ENCODE measurements around the gene MGAT3. TPM values are rescaled to one million over a fixed set of nuclear protein-coding genes. Genes with fewer than 3 reads are reported as not detected.

MGAT3 gene
- total RNA-seq, 2 experiments from 2014 or later, result 0.40 to 0.62 TPM

DNA sequence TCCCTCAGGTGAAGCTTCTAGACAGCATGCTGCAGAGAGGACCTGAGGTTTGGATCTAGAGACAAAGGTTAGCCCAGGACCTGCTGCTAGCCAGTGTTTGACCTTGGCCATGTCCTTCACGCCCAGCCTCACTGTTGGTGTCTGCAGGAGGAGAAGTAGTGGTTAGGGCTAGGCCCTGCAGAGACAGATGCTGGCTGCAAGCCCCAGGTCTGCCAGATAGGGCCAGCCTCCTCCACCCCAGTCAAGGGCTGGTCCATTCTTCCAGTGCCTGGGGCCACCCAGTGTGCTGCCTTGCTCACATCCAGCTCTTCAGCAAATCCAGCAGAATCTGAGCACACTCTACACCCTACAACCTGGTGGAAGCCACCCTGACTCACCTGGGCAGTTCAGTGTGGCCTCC lies 23.7 kb downstream of the MGAT3 start:
- no peaks in the 10 kb centered on the region for H3K36me3 Mint-ChIP-seq (ENCODE audit: low read depth)
- CTCF ChIA-PET, result interaction anchor here (0.6 to 1.2 kb wide), 2 partner anchors 13 to 37 kb away, joined by 3 read pairs; no protein-coding TSS in a partner anchor
- intact Hi-C loops (cut with micrococcal nuclease), result no loop called here
- no peaks in the 10 kb centered on the region for H3K27me3 Mint-ChIP-seq (ENCODE audit: low read depth)
- no peaks in the 10 kb centered on the region for H3K4me1 Mint-ChIP-seq (ENCODE audit: low read depth)
- H3K27ac Mint-ChIP-seq, result no peak overlapping the region
- no peaks in the 10 kb centered on the region for H3K9me3 Mint-ChIP-seq
- no peak for DNase-seq
- H3K4me3 Mint-ChIP-seq, result no peak overlapping the region

GRCh38 chr22:39481054-39481453 lies 24.2 kb downstream of the MGAT3 start:
- Mint-ChIP-seq H3K27ac (no peak overlapping the region), H3K27me3 (ENCODE audit: low read depth) (no peaks in the 10 kb centered on the region), H3K36me3 (ENCODE audit: low read depth) (no peaks in the 10 kb centered on the region), H3K4me1 (ENCODE audit: low read depth) (no peaks in the 10 kb centered on the region), H3K4me3 (no peak overlapping the region), H3K9me3 (no peaks in the 10 kb centered on the region)
- CTCF ChIA-PET, result no interaction called here
- no peak for DNase-seq
- intact Hi-C loops (cut with micrococcal nuclease), result no loop called here

DNA sequence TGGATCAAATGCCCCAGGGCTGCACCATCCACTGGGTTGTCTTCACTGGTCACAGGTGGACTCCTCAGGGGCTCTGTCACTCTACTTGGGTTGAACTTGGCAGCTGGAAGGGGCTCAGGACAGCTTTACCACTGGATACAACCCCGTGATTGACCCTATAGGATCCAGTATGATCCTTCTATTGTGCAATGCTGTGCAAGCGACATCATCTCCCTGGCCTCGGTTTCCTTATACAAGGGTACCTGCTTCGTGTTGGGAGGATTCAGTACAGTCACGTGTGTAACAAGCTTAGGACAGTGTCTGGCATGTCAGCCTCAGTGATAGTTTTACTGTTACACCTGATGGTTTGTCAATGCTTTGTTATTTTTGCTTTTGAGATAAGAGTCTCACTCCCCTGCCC lies 24.8 kb downstream of the MGAT3 start:
- H3K27ac Mint-ChIP-seq, result no peak overlapping the region
- no peaks in the 10 kb centered on the region for H3K27me3 Mint-ChIP-seq (ENCODE audit: low read depth)
- no peaks in the 10 kb centered on the region for H3K9me3 Mint-ChIP-seq
- intact Hi-C loops (cut with micrococcal nuclease), result no loop called here
- no peak overlapping the region for H3K4me3 Mint-ChIP-seq
- CTCF ChIA-PET, result interaction anchor here (2.2 kb wide), 1 partner anchor 15 kb away, joined by 10 read pairs; no protein-coding TSS in a partner anchor
- no peaks in the 10 kb centered on the region for H3K4me1 Mint-ChIP-seq (ENCODE audit: low read depth)
- DNase-seq, result no peak
- no peaks in the 10 kb centered on the region for H3K36me3 Mint-ChIP-seq (ENCODE audit: low read depth)

GRCh38 chr22:39482768-39483167 lies 26.0 kb downstream of the MGAT3 start:
- Mint-ChIP-seq H3K27ac (no peak overlapping the region), H3K9me3 (no peaks in the 10 kb centered on the region), H3K4me3 (no peak overlapping the region), H3K36me3 (ENCODE audit: low read depth) (no peaks in the 10 kb centered on the region), H3K27me3 (ENCODE audit: low read depth) (no peaks in the 10 kb centered on the region), H3K4me1 (ENCODE audit: low read depth) (no peaks in the 10 kb centered on the region)
- CTCF ChIA-PET, result interaction anchor here (2.2 kb wide), 1 partner anchor 14 kb away, joined by 10 read pairs; no protein-coding TSS in a partner anchor
- no peak for DNase-seq
- intact Hi-C loops (cut with micrococcal nuclease), result no loop called here

GRCh38 chr22:39486951-39487825 lies 30.4 kb downstream of the MGAT3 start:
- CTCF ChIA-PET, result no interaction called here
- no peak for DNase-seq
- intact Hi-C loops (cut with micrococcal nuclease), result no loop called here
- H3K27ac Mint-ChIP-seq, result no peak overlapping the region
- H3K9me3 Mint-ChIP-seq, result no peaks in the 10 kb centered on the region
- H3K36me3 Mint-ChIP-seq (ENCODE audit: low read depth), result no peaks in the 10 kb centered on the region
- no peaks in the 10 kb centered on the region for H3K27me3 Mint-ChIP-seq (ENCODE audit: low read depth)
- H3K4me3 Mint-ChIP-seq, result no peak overlapping the region
- H3K4me1 Mint-ChIP-seq (ENCODE audit: low read depth), result peaks cover 5% of the 10 kb centered on the region

DNA sequence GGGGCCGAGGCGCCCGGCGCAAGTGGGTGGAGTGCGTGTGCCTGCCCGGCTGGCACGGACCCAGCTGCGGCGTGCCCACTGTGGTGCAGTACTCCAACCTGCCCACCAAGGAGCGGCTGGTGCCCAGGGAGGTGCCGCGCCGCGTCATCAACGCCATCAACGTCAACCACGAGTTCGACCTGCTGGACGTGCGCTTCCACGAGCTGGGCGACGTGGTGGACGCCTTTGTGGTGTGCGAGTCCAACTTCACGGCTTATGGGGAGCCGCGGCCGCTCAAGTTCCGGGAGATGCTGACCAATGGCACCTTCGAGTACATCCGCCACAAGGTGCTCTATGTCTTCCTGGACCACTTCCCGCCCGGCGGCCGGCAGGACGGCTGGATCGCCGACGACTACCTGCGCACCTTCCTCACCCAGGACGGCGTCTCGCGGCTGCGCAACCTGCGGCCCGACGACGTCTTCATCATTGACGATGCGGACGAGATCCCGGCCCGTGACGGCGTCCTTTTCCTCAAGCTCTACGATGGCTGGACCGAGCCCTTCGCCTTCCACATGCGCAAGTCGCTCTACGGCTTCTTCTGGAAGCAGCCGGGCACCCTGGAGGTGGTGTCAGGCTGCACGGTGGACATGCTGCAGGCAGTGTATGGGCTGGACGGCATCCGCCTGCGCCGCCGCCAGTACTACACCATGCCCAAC lies 31.2 kb downstream of the MGAT3 start:
- H3K27ac Mint-ChIP-seq, result no peak overlapping the region
- H3K4me3 Mint-ChIP-seq, result no peak overlapping the region
- intact Hi-C loops (cut with micrococcal nuclease), result no loop called here
- no peaks in the 10 kb centered on the region for H3K27me3 Mint-ChIP-seq (ENCODE audit: low read depth)
- no peak for DNase-seq
- no peaks in the 10 kb centered on the region for H3K36me3 Mint-ChIP-seq (ENCODE audit: low read depth)
- H3K9me3 Mint-ChIP-seq, result no peaks in the 10 kb centered on the region
- H3K4me1 Mint-ChIP-seq (ENCODE audit: low read depth), result peaks cover 5% of the 10 kb centered on the region
- CTCF ChIA-PET, result no interaction called here

- H3K27me3 Mint-ChIP-seq (ENCODE audit: low read depth), result no peaks in the 10 kb centered on the region
- no peak for DNase-seq
- intact Hi-C loops (cut with micrococcal nuclease), result no loop called here
- no peaks in the 10 kb centered on the region for H3K9me3 Mint-ChIP-seq
- CTCF ChIA-PET, result no interaction called here
- H3K4me1 Mint-ChIP-seq (ENCODE audit: low read depth), result peaks cover 5% of the 10 kb centered on the region
- H3K36me3 Mint-ChIP-seq (ENCODE audit: low read depth), result no peaks in the 10 kb centered on the region
- no peak overlapping the region for H3K27ac Mint-ChIP-seq
- H3K4me3 Mint-ChIP-seq, result no peak overlapping the region
Measured at GRCh38 chr22:39488563-39489083, 31.8 kb downstream of the MGAT3 start.

GRCh38 chr22:39489094-39490068 lies 32.6 kb downstream of the MGAT3 start:
- Mint-ChIP-seq H3K4me1 (ENCODE audit: low read depth) (peaks cover 5% of the 10 kb centered on the region), H3K4me3 (no peak overlapping the region), H3K36me3 (ENCODE audit: low read depth) (no peaks in the 10 kb centered on the region), H3K27ac (no peak overlapping the region), H3K27me3 (ENCODE audit: low read depth) (no peaks in the 10 kb centered on the region), H3K9me3 (no peaks in the 10 kb centered on the region)
- CTCF ChIA-PET, result interaction anchor here (0.9 to 10.8 kb wide), 3 partner anchors 28 to 45 kb away, joined by 3 to 208 read pairs (median 5); partner anchors contain the start of gene RPS19BP1
- DNase-seq, result no peak
- intact Hi-C loops (cut with micrococcal nuclease), result loop anchor here (5.0 kb wide), 1 partner anchor 77 kb away; no protein-coding TSS in a partner anchor

- CTCF ChIA-PET, result interaction anchor here (0.9 to 10.8 kb wide), 5 partner anchors 27 to 90 kb away, joined by 3 to 208 read pairs (median 5); partner anchors contain the start of genes RPS19BP1 and TAB1
- intact Hi-C loops (cut with micrococcal nuclease), result loop anchor here (5.0 kb wide), 1 partner anchor 78 kb away; no protein-coding TSS in a partner anchor
- H3K4me1 Mint-ChIP-seq (ENCODE audit: low read depth), result peaks cover 5% of the 10 kb centered on the region
- DNase-seq, result peak; percentile 85
- no peaks in the 10 kb centered on the region for H3K9me3 Mint-ChIP-seq
- H3K36me3 Mint-ChIP-seq (ENCODE audit: low read depth), result no peaks in the 10 kb centered on the region
- H3K4me3 Mint-ChIP-seq, result no peak overlapping the region
- no peak overlapping the region for H3K27ac Mint-ChIP-seq
- H3K27me3 Mint-ChIP-seq (ENCODE audit: low read depth), result no peaks in the 10 kb centered on the region
Measured at GRCh38 chr22:39490135-39490798, 33.5 kb downstream of the MGAT3 start.

DNA sequence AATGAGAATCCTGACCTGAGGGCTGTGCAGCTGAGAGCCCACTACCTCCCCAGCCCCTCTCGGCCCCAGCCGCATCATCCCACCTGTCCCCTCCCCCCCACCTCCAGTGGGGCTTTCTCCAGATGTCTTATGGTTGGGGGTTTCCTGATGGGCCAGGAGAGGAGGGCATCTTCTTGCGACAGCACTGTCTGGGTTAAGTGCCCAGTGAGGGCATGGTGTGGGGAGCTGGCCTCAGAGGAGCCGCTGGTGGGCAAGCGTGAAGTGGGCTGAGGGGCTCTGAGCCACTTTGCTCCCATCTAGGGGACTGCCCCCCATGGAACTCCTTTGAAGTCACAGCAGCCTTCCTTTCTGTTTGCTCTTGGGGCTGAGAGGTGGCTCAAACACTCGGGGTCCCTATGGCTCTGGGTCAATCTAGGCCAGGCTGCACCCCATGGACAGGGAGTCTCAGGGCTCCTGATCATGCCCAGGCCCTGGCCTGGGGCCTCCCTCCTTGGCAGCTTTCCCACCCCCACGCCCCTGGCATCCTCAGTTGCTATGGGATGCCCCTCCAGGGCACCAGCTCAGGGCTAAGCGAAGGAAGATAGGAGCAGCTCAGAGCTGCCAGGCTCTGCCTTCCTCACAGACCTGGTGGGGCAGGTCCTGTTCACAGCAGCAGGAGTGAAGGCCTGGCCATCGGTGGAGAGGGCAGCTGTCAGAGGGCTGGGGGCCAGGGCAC lies 34.3 kb downstream of the MGAT3 start:
- intact Hi-C loops (cut with micrococcal nuclease), result loop anchor here (5.0 kb wide), 1 partner anchor 79 kb away; no protein-coding TSS in a partner anchor
- H3K27me3 Mint-ChIP-seq (ENCODE audit: low read depth), result no peaks in the 10 kb centered on the region

More for the DNA sequence above, 34.3 kb downstream of the MGAT3 start:
- Mint-ChIP-seq H3K27ac (no peak overlapping the region), H3K9me3 (no peaks in the 10 kb centered on the region), H3K4me3 (no peak overlapping the region), H3K36me3 (ENCODE audit: low read depth) (no peaks in the 10 kb centered on the region), H3K4me1 (ENCODE audit: low read depth) (peaks cover 5% of the 10 kb centered on the region)
- CTCF ChIA-PET, result interaction anchor here (0.9 to 10.8 kb wide), 5 partner anchors 36 to 217 kb away, joined by 3 to 208 read pairs (median 5); partner anchors contain the start of genes RPS19BP1 and TAB1
- no peak for DNase-seq
